GM19452 (cell line): ENCODE measurements around the gene ZCCHC4.
A peak's percentile ranks its signal among the peaks of the same experiment; 100 is the strongest.
"Not testable (repeated sequence)": the region's sequence is repeated elsewhere in the genome, so short reads cannot be mapped to it uniquely, and the experiment has no call there.

ENCODE experiments used
- ATAC-seq: cut with Tn5 transposase; IDR thresholded peaks from one replicate; pipeline ENCODE4 v1.9.1; 2021; ENCODE audit not compliant: unreplicated experiment

Gene ZCCHC4

DNA sequence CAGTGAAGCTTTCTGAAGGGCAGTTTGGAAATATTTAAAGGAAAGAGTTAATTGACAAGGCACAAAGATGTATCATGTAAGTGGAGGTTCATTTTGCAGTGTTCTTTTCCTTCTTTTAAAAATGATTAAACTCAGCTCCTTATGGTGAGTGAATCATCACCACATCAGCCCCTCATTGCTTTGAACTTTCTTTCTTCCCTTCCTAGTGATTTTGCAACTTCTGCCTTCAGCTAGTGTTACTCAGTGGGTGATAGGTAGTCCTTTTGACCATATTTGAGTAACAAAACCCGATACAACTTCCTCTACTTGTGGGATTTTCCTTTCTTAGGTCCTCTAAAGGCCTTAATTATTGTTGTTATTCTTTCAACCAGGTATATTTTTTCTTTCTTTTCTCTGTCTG lies 8.2 kb downstream of the ZCCHC4 start:
- ATAC-seq = no peak

DNA sequence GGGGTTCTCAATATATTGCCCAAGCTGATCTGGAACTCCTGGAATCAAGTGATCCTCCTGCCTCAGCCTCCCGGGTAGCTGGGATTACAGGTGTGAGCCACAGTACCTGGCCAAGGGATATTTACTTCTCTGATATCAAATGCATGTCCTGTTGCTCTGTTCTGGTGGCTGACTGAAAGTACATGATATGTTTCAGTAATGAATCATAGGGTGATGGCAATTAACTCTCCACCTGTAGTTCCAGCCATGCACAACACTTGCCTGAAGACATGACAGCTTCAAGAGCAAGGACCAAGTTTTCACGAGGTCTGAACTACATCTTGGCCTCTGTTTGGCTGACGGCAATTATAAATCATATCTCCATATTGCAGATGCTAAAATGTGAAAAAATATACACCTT lies 9.1 kb downstream of the ZCCHC4 start:
- no peak for ATAC-seq

DNA sequence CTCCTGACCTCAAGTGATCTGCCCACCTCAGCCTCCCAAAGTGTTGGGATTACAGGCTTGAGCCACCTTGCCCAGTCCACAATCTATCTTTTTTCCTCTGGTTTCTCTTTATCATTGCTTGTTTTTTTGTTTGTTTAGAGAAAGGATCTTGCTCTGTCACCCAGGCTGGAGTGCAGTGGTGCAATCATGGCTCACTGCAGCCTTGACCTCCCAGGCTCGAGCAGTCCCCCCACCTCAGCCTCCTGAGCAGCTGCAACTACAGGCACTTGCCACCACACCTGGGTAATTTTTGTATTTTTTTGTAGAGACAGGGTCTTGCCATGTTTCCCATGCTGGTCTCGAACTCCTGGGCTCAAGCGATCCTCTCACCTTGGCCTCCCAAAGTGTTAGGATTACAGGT lies 15.9 kb downstream of the ZCCHC4 start:
- ATAC-seq = not testable (repeated sequence)

DNA sequence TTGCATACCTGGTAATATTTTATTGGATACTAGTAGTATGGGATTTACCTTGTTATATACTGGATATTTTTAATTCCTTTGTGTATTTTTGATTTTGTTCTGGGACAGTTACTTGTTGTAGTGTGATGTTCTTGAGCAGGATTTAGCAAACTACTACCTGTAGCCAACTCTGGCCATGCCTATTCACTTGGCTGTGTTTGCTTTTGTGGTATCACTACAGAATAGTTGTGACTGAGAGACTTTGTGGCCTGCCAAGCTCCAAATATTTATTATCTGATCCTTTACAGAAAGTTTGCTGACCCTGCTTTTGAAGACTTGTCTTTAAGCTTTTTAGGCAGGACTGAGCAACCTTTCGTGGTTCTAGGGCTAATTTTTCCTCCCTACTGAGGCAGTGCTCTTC lies 17.8 kb downstream of the ZCCHC4 start:
- no peak for ATAC-seq

DNA sequence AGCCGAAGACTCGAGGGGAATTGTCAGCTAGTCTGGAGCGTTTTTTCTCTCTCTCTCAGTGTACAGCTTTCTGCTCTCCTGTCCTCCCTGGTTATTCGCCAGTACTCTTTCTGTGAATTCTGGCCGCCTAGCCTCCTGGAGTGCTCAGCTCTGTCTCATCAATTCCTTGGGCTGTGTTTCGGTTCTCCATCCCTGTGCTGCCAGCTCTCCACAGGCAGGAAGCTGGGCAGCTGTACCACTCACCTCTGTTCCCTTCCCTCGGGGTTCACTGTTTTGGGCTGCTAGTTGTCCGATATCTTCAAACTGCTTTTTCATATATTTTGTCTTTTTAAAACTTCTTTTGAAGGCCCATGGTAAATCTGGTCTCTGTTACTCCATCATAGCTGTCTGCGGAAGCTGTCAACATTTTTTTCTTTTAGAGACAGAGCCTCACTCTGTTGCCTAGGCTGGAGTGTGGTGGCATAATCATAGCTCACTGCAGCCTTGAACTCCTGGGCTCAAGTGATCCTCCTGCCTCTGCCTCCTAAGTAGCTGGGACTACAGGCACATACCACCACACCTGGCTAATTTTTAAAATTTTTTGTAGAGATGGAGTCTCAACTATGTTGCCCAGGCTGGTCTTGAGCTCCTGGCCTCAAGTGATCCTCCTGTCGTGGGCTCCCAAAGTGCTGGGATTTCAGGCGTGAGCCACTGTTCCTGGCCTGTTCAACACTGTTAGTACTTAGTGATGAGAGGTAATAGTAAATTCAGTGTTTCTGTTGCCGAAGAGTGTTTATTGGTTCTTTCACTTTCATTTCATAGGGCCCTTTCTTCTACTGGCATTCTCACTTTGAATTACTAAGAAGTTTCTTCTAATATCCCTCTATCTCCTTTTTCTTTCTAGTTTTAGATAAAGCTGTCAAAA lies 18.6 kb downstream of the ZCCHC4 start:
- peak; percentile 87 for ATAC-seq

DNA sequence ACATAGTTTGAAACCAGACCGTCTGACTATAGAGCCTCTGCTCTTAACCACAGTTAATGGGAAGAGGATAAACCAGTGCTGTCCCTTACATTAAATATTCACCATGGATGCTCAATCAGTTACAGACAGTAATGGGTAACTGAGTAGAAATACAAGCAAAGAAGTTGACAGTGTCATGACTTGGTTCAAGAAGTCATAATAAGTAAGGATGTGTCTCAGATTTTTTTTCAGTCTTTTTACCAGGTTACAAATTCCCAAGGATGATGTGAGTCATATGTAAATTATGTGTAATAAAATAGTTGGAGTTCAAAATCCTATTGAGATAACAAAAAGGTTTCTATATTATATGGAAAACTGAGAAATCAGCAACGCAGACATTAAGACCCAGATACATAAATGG lies 31.1 kb downstream of the ZCCHC4 start:
- no peak for ATAC-seq

DNA sequence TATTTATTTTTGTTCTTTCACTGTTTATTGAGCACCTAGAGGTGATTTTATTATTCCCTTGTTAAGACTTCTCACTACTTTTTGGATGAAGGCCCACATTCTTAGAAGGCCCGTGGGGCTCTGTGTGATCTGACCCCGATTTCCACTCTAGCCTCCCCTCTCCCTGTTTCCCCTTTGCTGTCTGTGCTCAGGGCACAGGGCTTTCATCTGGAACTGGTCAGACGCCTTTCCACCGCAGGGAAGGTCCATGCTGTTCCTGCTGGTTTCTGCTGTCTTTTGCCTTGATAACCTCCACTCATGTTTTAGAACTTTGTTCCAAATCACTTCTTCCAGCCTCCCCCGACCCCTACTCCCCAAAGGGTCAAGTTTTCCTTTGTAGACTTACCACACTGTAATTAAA lies 33.2 kb downstream of the ZCCHC4 start:
- ATAC-seq = no peak

DNA sequence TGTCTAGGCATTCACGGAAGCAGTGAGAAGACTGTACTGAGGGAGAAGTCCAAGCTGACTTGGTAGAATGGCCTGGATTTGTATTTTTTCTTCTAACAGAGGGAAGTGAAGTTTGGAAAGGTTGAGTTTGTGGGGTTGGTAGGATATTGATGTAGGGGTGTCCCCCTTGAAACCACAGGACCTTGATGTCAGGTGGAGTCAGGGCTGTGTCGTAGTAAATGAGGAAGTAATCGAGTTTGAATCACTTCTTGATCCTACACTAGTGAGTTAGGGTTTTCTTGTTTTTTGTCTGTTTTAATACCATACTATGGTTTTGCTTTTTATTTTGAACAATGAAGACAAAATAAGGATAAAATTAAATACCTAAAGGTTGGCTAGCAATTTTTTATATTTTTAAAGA lies 34.3 kb downstream of the ZCCHC4 start:
- peak; percentile 74 for ATAC-seq

DNA sequence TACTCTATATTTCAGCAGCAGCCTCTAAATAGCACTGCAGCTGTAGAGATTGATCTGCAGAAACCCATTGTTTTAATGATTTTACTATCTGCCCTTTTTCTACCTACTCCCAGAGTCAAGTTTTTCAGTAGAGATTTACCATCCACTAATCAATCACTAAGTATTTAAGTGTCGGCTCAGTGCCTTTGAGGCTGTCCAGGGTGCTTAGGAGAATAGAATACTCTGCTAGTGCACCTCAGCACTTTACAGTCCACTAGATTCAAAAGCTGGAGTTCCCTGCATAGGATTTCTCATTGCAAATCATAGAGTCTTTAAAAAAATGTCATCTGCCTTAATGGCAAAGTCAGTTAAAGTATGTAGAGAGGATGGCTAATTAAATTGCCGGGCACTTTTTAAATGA lies 34.9 kb downstream of the ZCCHC4 start:
- no peak for ATAC-seq

DNA sequence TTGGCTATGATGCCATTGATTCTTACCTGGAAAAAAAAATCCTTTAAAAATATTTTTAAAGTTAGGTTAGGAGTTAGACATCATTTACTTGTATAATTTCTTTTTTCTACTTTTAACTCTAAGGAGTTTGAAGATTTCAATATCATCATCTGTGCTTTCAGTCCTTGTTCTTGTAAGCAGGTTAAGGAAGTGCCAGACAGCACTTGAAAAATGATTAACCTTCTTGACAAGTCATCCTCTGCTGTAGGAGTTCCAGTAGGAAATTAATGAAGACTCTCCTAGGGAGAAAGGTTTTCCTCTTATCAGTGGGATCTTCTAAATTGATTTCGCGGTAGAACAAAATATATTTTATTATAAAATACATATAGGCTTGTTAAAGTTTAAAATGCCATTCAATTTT lies 35.4 kb downstream of the ZCCHC4 start:
- no peak for ATAC-seq

DNA sequence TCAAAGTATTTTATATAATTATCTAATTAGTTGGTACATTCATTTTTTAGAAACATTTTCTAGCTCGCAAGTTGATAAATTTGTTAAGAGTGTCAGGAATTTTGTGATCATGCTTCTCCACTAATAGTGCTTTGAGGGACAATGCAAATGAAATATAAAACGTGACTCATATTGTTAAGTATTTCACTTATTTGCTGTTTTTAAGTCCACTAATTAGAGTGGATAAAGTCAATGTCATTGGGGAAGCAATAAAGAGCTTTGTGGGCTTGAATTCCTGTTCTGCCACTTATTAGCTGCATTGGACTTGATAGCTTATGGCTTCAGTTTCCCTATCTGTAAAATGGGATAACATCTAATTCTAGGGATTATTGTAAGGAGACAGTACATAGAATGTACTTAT lies 38.0 kb downstream of the ZCCHC4 start:
- ATAC-seq = no peak

DNA sequence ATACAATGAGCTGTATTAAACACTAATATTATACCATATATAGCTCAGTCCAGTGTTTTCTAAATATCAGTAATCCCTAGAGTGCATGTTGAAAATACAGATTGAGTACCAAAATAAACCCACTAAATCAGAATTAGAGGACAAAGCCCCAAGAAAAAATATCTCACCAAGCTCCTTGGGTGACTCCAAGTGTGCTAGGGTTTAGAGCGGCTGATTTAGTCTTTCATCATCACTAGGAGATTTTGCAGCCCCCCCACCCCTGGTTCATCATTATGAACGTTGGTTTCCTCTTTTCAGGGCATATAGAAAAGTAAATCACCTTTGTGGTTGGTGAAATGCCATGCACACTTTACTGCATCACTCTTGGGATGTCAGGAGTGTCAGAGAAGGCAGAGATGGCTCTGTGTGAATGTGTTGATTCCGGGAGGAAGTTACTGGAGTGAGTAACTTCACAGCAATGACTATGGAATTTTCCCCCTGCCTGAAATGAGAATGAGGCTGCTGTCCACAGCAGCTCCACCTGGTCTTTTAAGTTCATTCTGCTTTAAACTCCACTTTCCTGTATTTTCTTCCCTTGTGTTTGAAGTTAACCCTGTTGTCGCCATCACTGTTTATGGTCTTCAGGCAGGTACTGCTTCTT lies 39.3 kb downstream of the ZCCHC4 start:
- ATAC-seq = no peak

DNA sequence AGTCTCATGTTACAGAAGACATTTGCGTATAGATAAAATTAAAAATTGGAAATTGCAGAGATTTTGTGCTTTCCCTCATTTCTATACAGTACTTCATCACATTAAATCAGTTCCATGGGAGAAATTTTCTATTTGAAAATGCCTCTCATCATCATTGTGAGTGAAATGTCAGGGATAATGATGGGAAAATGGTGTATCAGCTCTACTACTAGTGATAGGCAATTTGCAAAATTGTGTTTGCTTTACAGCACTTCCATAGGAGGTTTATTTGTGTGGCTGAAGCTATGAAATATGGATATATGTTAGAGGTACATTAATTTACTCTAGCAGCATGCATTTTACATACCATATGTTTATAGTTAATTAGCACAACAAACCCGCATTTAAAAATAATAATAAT lies 43.5 kb downstream of the ZCCHC4 start:
- no peak for ATAC-seq

DNA sequence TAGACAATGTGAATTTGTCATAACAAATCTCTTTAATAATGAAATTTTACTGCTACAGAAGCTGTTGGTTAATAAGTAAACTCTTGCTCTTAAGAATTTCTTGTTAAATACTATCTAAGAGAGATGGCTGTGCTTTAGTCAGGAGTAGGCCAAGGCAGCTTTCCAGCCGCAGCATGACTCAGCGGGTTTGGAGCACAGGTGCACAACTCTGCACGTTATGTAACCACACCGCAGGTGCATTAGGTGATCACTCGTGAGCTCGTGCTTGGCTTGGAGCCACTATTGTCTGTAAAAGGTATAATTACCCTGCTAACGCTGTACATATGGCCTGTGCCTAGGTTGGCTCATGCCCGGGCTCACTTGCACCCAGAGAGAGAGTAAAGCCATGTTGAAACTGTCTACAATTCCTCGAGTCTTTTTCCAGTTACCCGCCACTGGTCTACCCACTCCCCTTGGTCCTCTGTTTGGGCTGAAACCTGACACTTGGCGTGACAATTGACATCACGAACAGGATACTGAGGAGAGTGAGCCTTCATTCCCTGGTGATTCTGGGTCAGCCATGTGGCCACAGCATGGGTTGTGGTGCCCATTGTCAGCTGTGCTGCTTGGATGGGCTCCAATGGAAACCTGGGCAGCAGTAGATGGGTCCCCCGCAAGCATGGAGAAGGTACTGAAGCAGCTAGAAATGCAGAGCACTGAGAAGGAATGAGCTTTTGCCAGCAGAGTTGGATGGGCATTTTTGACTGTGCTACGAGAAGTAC lies 46.1 kb downstream of the ZCCHC4 start:
- no peak for ATAC-seq

DNA sequence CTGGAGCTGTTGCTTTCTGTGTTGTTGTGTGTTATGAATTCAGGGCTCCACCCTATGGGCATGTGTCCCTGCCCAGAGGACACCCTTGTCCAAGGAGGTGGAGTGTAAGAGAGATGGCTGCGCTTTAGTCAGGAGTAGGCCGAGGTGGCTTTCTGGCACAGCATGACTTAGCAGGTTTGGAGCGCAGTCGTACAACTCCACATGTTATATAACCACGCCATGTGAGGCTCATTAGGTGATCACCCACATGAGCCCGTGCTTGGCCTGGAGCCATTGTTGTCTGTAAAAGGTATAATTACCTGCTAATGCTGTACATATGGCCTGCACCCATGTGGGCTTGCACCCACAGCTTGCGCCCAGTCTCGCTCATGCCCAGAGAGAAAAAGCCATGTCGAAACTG lies 48.7 kb downstream of the ZCCHC4 start:
- ATAC-seq = no peak

DNA sequence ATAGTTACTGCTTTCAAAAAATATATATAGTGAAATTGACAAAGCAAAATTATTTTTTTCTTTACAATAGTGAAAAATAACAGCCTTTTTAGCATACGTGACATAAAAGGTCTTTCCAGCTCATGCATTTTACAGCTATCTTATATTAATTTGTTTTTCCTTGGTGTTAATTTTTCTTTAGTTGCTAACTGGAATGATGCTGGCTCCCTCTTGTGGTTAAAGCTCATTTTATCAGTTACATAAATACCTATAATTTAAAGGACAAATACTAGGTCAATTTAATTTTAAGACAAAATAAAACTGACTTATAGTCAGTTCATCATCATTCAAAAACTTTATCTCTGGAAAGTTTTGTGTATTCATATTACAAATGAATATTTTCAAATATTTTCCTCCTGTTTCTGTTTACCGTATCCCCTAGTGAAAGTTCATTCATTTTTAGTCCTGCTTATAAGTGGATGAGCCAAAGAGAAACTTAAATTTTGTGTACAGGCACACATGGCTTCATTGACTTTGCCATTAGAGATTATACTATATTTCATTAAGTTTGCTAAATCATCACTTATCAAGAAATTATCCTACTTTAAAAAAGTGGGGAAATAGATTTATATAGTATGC lies 54.5 kb downstream of the ZCCHC4 start:
- ATAC-seq = no peak

DNA sequence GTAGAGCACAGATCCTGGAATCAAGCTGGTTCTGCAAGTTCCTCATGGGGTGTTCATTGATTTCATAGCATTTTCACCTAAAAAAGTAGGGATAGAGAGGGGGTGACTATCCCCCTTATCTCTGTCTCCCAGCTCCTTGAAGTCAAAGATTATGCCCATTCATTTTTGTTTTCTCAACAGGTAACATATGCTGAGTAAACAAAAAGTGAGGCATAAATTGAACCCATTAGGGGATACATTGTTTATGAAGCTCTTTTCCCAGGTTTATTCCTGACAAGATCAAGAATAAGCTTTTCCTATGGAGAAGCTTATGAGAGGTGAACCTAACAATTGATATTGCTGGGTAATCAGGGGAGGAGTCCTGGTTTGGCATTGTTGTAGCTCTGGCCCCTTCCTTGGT lies 55.3 kb downstream of the ZCCHC4 start:
- no peak for ATAC-seq

DNA sequence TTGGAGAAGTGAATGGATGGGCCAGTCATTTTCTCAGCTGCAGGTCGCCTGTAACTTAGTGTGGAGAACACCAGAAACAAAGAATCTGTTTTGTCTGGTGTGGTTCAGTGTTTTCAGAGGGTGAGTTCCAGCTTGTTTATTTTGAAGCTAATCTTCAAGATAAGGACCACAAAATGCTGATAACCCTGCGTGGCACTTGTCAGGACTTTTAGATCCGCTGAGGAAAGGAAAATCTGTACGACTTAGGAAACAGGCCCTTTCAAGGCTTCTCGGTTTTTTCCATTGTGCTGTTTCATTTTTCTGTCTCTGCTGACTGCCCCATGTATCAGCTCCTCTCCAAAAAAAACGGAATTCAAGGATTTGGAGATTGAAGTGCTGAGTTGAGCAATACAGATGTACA lies 55.7 kb downstream of the ZCCHC4 start:
- ATAC-seq = no peak

DNA sequence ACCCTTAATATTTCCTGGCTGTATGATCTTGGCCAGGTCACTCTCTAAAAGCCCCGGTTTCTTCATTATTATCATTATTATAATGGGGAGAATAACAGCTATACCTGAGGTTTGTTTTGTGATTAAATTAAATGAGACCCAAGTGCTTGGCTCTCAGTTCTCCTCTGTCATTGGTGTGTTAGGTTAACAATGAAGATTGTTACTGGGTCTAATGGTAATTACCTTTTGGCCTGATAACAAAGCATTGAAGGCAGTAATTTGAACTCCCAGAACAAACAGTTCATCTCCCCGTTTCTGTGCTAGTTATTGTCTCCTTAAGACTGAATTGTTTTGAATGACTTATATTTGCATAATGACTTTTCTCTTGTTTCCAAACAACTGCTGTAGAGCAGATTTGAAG lies 57.7 kb downstream of the ZCCHC4 start:
- no peak for ATAC-seq

DNA sequence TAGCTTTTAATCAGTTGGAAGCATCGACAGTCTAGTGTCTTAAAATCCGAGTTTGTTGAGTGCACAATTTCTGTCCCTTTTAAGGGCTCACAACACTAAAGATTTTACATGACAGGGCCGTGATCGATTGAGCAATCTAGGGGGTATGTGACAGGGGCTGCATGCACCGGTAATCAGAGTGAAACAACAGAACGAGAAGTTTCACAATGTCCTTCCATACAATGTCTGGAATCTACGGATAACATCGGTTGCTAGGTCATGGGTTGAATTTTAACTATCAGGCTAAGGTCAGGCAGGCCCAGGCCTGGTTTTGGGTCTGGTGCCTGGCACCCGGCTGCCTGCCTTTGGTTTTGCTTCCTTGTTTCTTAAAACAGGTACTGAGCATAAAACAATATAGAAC lies 60.0 kb downstream of the ZCCHC4 start:
- ATAC-seq = not testable (repeated sequence)

DNA sequence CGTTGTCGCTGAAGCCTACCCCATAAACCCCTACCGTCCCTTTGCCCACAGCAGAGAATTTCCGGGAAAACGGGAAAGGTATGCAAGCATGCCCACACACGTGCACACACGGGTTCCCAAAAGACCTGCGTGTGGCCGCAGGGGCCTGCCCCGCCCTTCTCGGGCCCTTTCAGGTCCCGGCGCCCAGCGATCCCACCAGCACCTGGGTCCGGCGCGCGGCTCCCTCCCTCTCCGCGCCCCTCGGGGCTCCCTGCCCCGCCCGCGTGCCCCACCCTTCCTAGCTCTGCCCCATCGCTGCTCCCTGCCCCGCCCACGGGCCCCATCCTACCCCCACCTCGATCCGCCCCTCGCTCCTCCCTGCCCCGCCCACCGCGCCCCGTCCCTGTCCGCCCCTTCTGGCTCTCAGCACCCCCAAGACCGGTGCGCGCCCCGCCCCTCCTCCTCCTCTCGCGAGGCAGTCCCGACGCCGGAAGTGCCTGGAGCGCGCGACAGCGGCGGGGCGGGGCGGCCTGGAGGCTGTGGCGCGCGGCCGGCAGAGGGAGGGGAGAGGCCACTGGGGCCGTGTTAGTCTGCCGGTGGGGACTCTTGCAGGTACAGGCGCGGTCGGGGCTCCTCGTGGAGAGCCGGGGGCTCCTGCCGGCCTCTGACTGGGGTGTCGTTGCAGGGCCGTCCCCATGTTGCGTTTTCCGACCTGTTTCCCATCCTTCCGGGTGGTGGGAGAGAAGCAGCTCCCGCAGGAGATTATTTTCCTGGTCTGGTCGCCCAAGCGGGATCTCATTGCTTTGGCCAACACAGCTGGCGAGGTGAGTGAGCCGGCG lies 64.4 kb downstream of the ZCCHC4 start, which contains the start of gene ANAPC4:
ANAPC4 (plus strand) TSS at position 510 of the 818 bp plus-strand sequence; CDS start at position 675, 165 bp downstream.
- peak; percentile 98 for ATAC-seq
